PFSK-1 (cell line): ENCODE data around the gene MRPL10.

Source experiments
- FOXP2 ChIP-seq: optimal IDR thresholded peaks from 2 replicates; pipeline ENCODE3; 2011; ENCODE audit warnings: borderline replicate concordance, control low read depth, inconsistent platforms; ENCODE audit not compliant: insufficient read depth; ENCODE audit errors: extremely low read length, extremely low read depth
- POLR2AphosphoS5 ChIP-seq: IDR thresholded peaks from 2 replicates; pipeline ENCODE4 v1.6.1; 2012; ENCODE audit warnings: low read depth, mild to moderate bottlenecking, control low read depth, low read length, moderate library complexity
- SIN3A ChIP-seq: IDR thresholded peaks from 2 replicates; pipeline ENCODE4 v1.6.1; 2012; ENCODE audit warnings: mild to moderate bottlenecking, low read length, moderate library complexity, borderline replicate concordance; ENCODE audit not compliant: insufficient read depth
- TAF1 ChIP-seq: IDR thresholded peaks from 2 replicates; pipeline ENCODE4 v1.6.1; 2012; ENCODE audit warnings: low read length, control low read depth, borderline replicate concordance; ENCODE audit not compliant: insufficient read depth
- TF ChIP-seq, protein P1 (sequence below), 2 experiments: IDR thresholded peaks; 2 replicates each; pipeline versions ENCODE4 v1.6.1 to v1.8.0; 2011 to 2012; ENCODE audit warnings: low read depth in 2 of 2, low read length in 2 of 2, control low read depth in 1 of 2, inconsistent platforms in 1 of 2, mild to moderate bottlenecking in 1 of 2, moderate library complexity in 1 of 2; ENCODE audit not compliant: insufficient read depth in 1 of 2

Gene MRPL10

DNA sequence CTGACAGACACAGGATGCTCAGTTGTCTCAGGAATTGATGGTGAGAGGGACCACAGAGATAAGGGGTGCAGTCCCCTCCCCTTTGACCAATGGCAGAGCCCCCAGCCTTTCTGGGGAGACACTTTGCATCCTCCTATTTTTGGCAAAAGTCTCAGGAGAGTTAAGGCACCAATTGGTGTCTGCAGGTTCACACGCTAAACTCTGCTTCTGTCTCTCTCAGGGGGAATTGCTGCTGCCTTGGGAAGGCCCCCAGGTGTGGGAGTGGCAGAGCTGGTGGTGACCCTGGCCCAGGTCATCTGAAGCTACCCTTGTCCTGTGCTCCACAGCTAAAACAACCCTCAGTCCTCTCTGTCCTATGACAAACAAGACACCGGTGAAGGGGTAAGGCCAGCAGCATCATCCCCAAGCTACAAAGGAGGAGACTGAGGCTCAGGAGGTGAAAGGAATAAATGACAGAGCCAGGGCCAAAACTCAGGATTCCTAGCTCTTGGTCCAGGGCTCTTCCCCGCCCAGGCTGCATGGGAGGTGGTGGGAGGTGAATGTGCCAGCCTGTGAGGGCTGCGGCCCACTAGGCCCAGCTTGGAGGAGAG lies 30.1 kb downstream of the MRPL10 start:
- TF ChIP-seq, protein P1, sequence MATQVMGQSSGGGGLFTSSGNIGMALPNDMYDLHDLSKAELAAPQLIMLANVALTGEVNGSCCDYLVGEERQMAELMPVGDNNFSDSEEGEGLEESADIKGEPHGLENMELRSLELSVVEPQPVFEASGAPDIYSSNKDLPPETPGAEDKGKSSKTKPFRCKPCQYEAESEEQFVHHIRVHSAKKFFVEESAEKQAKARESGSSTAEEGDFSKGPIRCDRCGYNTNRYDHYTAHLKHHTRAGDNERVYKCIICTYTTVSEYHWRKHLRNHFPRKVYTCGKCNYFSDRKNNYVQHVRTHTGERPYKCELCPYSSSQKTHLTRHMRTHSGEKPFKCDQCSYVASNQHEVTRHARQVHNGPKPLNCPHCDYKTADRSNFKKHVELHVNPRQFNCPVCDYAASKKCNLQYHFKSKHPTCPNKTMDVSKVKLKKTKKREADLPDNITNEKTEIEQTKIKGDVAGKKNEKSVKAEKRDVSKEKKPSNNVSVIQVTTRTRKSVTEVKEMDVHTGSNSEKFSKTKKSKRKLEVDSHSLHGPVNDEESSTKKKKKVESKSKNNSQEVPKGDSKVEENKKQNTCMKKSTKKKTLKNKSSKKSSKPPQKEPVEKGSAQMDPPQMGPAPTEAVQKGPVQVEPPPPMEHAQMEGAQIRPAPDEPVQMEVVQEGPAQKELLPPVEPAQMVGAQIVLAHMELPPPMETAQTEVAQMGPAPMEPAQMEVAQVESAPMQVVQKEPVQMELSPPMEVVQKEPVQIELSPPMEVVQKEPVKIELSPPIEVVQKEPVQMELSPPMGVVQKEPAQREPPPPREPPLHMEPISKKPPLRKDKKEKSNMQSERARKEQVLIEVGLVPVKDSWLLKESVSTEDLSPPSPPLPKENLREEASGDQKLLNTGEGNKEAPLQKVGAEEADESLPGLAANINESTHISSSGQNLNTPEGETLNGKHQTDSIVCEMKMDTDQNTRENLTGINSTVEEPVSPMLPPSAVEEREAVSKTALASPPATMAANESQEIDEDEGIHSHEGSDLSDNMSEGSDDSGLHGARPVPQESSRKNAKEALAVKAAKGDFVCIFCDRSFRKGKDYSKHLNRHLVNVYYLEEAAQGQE (IDR thresholded peaks at IDR 0.05; ENCODE audit: insufficient read depth in 1 of 2, low read depth in 2 of 2, low read length in 2 of 2), result no peak
- TF ChIP-seq POLR2AphosphoS5, result no peak

DNA sequence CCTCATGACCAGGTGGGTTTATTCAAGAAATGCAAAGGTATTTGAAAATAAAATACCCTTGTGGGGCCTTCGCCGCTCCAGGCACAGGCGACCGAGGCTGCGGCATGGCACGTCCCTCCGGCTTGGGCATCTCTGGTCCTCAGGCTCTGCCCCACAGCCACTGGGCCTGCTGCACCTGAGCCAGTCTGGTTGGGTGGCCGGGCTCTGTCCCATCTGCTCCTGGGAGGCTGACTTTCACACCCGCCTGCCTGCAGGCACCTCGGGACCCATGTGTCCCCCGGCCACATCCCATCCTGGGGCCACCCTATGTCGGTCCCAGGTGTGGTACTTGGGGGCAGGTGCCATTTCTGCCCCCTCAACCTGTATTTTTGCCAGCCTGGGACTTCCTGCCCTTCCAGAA lies 30.7 kb downstream of the MRPL10 start:
- TF ChIP-seq SIN3A (no peak), POLR2AphosphoS5 (no peak), FOXP2 (no peak), TAF1 (no peak)
- TF ChIP-seq, protein P1 (IDR thresholded peaks at IDR 0.05; ENCODE audit: insufficient read depth in 1 of 2, low read depth in 2 of 2, low read length in 2 of 2), result no peak

DNA sequence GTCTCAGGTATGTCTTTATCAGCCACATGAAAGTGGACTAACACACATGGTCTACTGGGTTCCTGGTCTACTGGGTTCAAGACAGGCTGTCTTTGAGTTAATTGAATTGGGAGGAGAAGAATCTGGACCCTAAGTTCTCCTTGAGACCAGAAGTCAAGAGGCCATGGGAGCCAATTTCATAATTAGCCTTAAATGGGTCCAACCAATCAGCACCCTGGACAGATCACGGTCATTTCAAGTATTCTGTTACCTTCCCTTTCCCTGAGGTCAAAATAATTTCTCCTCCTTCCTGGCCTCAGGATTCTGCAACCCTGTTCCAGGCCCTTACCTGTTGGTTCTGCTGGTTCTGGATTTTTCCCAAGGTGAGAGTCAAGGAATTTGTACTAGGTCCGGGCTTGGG lies 33.5 kb downstream of the MRPL10 start:
- TF ChIP-seq FOXP2, result no peak
- TF ChIP-seq, protein P1 (IDR thresholded peaks at IDR 0.05; ENCODE audit: insufficient read depth in 1 of 2, low read depth in 2 of 2, low read length in 2 of 2), result peak; percentile 82 to 95

DNA sequence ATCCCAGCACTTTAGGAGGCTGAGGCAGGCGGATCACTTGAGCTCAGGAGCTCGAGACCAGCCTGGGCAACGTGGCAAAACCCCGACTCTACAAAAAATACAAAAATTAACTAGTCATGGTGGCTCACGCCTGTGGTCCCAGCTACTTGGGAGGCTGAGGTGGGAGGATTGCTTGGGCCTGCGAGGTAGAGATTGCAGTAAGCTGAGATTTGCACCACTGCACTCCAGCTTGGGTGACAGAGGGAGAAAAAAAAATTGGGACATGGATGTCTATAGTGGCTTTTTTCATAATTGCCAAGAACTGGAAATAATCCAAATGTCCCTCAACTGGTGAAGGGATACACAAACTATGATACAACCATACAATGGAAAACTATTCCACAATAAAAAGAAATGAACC lies 38.4 kb downstream of the MRPL10 start:
- TF ChIP-seq FOXP2 (no peak), TAF1 (no peak), SIN3A (no peak), POLR2AphosphoS5 (no peak)
- TF ChIP-seq, protein P1 (IDR thresholded peaks at IDR 0.05; ENCODE audit: insufficient read depth in 1 of 2, low read depth in 2 of 2, low read length in 2 of 2), result no peak

DNA sequence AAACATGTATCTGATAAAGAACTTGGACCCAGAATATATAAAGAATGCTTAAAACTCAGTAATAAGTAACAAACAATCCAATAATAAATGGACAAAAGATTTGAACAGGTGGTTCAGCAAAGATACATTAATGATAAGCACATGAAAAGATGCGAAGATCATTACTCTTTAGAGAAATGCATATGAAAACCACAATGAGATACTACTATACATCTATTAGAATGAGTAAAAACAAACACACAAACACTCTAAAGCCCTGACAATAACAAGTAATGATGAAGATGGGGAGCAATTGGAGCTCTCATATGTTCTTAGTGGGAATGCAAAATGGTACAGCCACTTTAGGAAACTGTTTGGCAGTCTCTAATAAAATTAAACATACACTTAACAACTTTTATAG lies 38.9 kb downstream of the MRPL10 start:
- TF ChIP-seq FOXP2, result no peak
- TF ChIP-seq, protein P1 (IDR thresholded peaks at IDR 0.05; ENCODE audit: insufficient read depth in 1 of 2, low read depth in 2 of 2, low read length in 2 of 2), result no peak
- no peak for TF ChIP-seq TAF1
- no peak for TF ChIP-seq POLR2AphosphoS5
- TF ChIP-seq SIN3A, result no peak
